T-helper 2 cell treated with Interferon-gamma antibody and Interleukin-4, amounts not matched to agents 100 ng/mL and 5 ng/mL, for 36 hours (primary cell): ENCODE results near the gene FLYWCH2. TPM values are rescaled to one million over a fixed set of nuclear protein-coding genes. Genes with fewer than 3 reads are reported as not detected.

Source experiments
- intact Hi-C: fragments of 100-400 bp; cut with micrococcal nuclease; formaldehyde crosslinking; loops from one replicate; pipeline ENCODE4 v1.15.1; 2023
- total RNA-seq: library from RNA; stranded (reverse); gene quantifications from 2 replicates; pipeline ENCODE4 v1.2.3, GENCODE V29; 2022

Gene FLYWCH2
- total RNA-seq = 20.0 and 23.6 TPM in 2 replicates

GRCh38 chr16:2882650-2883457, at the start of gene FLYWCH2:
TSS of gene FLYWCH2 (plus strand) at chr16:2883215. CDS start at chr16:2896450, 13,235 bp downstream.
- intact Hi-C loops = loop anchor here (1.0 to 10.0 kb wide), 3 partner anchors 14 to 128 kb away; partner anchors contain the start of gene SRRM2

GRCh38 chr16:2833776-2834175, 49.2 kb upstream of the FLYWCH2 start:
- intact Hi-C loops = no loop called here

GRCh38 chr16:2834968-2835367, 48.0 kb upstream of the FLYWCH2 start:
- intact Hi-C loops = no loop called here

- intact Hi-C loops = no loop called here
These were observed 47.1 kb upstream of the FLYWCH2 start for GRCh38 chr16:2835638-2836493.

- intact Hi-C loops = no loop called here
These were observed 46.1 kb upstream of the FLYWCH2 start for GRCh38 chr16:2836646-2837508.

GRCh38 chr16:2838928-2839327, 44.1 kb upstream of the FLYWCH2 start:
- intact Hi-C loops = loop anchor here (1.0 kb wide), 1 partner anchor 29 kb away; no protein-coding TSS in a partner anchor

GRCh38 chr16:2839650-2840450, 43.2 kb upstream of the FLYWCH2 start:
- intact Hi-C loops = loop anchor here (1.0 kb wide), 1 partner anchor 28 kb away; no protein-coding TSS in a partner anchor

GRCh38 chr16:2840914-2841313, 42.1 kb upstream of the FLYWCH2 start:
- intact Hi-C loops = no loop called here

GRCh38 chr16:2841606-2842339, 41.2 kb upstream of the FLYWCH2 start:
- intact Hi-C loops = no loop called here

- intact Hi-C loops = no loop called here
These were observed 40.5 kb upstream of the FLYWCH2 start for GRCh38 chr16:2842340-2843000.

- intact Hi-C loops = no loop called here
These were observed 39.5 kb upstream of the FLYWCH2 start for GRCh38 chr16:2843526-2843925.

- intact Hi-C loops = no loop called here
These were observed 37.9 kb upstream of the FLYWCH2 start for GRCh38 chr16:2845116-2845515.

GRCh38 chr16:2846511-2847310, 36.3 kb upstream of the FLYWCH2 start:
- intact Hi-C loops = no loop called here

- intact Hi-C loops = no loop called here
These were observed 33.9 kb upstream of the FLYWCH2 start for GRCh38 chr16:2848933-2849725.

GRCh38 chr16:2852003-2852730, 30.8 kb upstream of the FLYWCH2 start:
- intact Hi-C loops = no loop called here

GRCh38 chr16:2852731-2853507, 30.1 kb upstream of the FLYWCH2 start:
- intact Hi-C loops = no loop called here
